Activated CD4-positive, alpha-beta T cell treated with anti-CD3 and anti-CD28 coated beads for 24 hours (primary cell): ENCODE measurements around the gene PTPN3.

Source experiments
- DNase-seq, 2 donors: peaks; one replicate each; pipeline ENCODE4 v3.0.0-alpha.2; 2020; ENCODE audit warnings: low read depth in 2 of 2

PTPN3 gene

DNA sequence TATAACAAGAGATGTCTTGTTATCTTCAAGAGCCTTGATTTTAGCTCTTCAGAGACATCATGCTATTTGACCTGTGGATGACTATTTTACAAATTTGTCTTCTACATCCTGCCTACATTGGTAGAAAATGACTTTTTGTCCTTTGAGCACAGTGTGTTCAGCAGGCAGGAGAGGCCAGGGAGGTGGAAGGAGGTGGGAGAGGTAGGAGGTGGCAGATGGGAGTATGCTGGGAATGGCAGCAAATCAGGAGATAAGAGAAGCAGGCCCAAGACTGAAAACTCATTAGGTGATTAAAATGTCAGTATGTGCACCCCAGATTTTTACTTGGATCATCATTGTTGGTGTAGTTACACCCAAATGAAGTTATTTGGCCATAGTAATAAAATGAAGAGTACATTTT is 44.1 kb downstream of the PTPN3 start:
- DNase-seq: no peak

DNA sequence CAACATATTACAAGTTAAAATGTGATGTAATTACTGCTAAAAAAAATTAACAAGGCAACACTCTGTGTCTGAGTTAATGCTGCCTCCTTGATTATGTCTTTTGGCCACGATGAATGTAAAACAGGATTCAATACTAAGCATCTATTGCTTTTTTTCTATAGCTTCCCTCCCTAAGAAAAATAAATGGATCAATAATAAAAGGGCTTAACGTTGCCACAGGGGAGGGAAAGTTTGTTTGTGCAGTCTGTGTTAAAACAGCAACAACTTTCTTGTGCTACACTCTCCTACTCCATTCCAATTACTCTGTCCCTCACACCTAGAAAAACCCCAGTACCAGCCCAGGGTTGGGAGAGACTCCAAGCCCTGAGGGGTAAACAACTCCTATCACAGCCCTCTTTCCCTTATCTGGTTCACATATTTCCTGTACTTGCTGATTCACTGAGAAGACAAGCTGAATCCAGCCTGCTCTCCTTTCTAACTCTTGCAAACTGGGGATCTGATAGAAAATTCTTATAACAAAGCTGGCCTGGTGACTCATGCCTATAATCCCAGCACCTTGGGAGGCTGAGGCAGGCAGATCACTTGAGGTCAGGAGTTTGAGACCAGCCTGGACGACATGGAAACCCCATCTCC is 44.8 kb downstream of the PTPN3 start:
- no peak for DNase-seq

DNA sequence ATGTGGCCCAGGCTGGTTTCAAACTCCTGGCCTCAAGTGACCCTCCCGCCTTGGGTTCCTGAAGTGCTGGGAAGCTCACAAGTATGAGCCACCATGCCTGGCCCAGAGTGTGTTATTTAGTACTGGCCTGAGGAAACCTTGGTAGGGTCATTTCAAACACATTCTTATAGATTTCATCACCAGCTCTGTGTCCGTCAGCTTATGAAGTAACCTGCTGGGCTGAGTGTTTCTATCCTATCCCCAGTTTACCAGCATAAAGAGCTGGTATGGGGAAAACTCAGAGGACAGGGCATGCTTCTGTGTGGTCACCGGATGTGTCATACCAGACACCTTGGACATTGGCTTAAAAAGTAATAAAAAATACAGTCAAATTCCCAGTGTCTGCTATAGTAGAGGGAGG is 45.3 kb downstream of the PTPN3 start:
- DNase-seq: no peak

DNA sequence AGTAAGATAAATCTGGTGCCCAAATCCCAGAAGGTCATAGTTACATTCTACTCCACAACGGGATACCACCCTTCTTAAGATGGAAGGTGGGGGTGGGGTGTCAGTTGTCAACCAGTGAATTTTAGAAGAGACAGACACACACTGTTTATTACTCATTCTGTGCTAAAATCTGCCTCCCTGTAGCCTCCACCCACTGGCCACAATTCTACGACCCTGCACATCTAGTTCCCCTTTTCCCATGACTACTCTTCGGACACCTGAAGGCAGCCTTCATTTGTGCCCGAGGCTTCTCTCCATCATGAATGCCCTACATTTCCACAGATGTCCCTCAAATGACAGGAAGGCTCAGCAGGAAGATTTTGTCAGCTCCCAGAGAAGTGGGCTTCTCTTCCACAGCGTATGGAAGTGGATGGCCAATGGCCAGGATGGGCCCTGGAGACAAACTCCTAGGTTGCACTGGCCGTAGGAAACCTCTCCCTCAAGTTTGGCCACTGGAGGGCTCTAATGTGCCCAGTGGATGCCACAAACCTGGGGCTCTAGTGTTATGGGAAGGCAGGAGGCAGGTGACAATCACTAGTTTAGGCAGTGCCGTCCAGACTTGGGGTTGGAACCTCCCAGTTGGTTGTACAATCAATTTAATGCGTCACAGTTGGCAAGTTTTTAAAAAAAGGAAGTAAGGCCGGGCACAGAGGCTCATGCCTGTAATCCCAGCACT is 46.6 kb downstream of the PTPN3 start:
- DNase-seq: no peak

DNA sequence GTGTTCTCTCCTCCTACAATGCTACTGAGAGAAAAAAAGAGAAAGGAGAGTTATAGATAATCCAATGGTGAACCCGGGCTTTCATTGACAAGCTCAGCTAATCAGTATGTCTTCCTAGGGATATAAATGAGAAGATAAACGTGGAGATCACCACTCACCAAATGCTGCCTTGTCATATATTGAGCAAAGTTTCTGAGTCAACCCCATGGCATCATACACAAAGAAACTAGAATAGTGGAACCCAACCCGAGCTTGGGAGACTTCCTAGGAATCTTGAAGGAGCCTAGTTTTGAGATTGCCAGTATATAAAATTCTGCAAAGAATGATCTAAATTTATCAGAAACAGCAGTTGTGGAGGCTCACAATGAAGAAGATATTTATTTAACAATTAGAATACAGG is 47.8 kb downstream of the PTPN3 start:
- no peak for DNase-seq

DNA sequence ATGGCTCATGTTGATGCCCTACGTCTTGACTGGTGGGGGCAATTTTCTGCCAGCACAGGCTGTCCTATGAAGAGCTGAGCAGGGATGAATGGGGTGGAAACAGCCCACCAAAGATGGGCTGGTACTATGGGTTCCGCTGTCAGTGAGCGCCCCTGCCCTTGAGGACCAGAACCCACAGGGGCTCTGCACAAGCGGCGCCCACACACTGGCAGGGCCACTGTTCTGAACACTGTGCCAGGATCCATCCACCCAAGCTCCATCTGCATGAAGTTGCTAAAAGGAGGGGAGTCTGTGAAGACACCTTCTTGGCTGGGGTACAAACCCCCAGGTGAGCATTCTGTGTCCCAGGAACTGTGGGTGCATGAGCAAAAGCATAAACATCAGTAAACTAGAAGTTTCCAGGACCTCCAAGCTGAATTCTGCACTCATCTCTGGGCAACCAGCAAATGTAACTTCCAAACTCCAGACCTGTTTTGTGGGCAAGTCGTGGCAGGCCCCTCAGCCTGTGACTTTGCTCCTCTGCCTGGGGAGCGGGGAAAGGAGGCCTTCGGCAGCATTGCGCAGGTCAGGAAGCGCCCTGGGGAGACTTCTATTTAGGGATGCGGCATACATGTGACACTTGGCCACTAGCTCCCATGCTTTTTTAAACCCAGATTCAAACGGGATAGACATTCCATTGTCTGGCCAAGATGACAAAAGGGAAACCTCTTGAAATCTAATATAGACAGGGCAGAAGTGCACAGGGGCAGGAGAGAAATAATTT is 48.9 kb downstream of the PTPN3 start:
- no peak for DNase-seq

DNA sequence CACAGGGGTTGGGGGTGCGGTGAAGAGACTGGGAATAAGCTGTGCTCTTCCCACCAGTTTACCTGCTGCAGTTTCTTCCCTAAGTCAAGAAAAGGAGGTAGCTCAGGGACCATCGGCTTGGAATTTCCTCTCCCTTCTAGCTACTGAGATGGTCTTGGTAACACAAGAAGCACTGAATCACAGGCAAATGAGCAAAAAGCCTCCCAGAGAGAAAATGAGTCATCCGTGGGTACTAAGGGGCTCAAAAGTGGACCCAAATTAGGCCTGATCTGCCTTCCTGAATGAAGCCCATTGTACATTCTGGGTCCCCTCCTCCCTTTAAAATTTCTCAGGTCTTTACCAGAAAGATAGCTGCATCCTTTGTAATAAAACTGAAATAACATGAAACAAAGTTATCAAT is 49.9 kb downstream of the PTPN3 start:
- DNase-seq: no peak

DNA sequence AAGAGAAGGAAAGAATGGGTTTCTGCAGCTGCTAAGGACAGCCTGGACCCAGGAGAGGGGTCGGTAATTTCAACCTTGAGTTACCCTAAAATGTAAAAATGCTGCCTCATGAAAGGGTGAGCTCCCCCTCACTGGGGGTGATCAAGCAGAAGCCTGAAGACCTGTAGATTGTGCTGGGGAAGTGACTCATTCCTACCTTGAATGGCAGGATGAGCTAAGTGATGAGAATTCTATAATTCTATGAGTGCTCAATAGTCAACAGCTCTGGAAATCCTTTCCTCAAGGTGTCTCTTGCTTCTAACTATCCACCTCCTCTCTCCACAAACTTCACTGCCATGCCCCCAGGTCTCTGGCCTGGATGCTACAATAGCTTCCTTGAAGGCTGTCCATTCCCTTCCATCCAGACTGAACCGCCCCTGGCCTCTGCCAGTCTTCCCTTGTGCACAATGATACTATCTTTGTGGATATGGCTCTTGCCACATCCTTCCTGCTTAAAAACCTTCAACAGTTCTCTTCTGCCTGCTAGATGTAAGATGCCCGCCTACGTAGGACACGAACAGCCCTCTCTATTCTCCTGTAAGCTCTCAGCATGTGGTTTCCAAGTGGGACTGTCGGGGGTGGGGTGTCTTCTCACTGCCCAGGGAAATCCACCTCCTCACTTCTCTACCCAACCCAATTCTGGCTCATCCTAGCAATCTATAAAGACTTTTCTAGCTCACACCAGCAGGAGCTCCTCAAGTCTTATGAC is 50.6 kb downstream of the PTPN3 start:
- DNase-seq: no peak

DNA sequence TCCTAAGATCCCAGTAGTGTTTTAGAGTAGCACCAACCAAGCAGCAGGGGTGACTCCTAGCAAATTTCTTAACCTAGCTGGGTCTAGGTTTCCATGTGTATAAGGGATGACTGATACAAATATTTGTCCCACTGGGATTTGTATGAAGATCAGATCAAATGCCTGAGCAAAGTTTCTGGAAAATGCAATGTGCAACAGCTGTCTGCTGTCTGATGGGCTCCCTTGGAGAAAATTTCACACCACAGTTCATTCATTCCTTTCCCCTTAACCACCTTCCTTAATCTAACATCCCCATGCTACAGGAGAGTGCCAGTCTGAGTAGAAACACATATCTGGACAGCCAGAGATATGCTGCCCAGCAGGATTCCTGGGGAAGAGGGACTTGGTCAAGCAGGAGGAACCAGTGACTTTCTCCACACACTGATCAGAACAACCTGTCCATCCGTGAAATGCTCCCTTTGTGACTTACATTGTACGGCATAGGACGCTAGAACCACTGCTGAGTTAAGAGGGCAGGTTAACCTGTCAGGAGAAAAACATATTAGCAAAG is 53.3 kb downstream of the PTPN3 start:
- no peak for DNase-seq

DNA sequence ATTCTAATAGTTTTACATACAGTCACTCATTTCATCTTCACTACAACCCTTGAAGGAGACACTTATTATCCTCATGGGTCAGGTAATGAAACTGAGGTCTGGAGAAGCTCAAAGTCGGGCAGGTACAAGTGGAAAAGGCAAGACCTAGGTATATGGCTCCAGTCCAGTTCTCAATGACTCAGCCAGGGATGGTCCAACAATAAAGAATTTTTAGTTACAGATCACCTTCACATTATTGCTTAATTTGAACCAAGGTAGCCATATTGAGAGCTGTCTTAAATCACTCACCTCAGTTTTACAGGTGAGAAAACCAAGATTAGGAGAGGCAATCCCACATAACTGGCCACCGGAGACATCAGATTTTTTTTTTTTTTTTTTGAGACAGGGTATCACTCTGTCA is 55.4 kb downstream of the PTPN3 start:
- no peak for DNase-seq

DNA sequence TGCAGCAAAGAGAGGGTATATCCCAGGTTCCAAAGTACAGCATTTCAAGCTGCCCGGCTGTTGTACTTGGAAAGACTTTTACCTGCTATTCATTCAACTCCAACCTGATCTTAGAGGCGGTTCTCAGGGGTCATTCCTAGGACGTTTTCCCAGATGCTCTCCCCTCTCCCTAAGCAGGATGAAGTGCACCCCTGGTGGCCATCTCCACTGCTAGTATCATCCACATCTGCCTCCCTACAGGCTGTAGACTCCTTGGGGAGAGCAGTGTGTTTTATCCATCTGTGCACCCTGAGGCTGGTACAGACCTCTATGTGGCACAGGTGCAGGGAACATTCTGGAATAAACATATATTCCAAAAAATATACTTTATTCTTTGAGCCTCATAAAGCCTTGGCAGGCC is 56.8 kb downstream of the PTPN3 start:
- no peak for DNase-seq

DNA sequence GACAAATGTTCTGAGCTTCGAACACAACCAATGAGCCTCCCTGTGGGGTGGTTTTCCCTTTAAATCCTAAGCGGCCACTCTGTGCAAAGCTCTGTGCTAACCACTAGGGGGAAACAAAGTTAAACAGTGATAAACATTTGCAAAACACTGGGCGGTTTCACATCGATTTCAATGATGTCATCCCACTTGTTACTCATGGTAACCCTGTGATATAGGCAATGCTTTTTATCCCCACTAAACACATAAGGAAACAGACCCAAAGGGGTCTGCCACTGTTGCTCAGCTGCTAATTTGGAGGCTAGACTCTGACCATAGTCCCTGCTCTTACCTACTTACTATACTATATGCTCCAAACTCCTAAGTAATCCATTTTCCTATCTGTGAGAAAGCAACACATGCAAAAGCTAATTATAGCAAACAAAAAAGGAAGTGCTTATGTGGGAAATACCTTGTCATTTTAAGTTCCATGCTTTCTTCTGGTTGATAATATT is 57.3 kb downstream of the PTPN3 start:
- DNase-seq: peak; percentile 26 to 31

DNA sequence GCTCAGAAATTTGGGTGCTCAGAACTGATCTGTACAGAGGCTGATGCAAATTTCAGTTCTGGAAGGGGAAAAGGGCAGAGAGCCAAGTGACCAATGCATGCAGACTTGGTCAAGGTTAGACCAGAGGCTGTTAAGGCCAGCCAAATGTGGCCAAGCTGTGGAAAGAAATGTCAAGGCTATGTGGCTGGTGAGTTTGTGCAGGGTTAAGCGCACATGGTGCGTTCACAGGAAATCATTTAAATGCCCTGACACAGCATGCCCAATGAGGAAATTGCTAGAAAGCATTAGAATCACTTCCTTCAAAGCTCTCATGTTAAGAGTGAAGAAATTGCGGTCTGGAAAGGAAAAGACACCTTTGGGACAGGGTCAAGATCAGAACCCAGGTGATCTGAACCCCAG is 58.0 kb downstream of the PTPN3 start:
- no peak for DNase-seq

DNA sequence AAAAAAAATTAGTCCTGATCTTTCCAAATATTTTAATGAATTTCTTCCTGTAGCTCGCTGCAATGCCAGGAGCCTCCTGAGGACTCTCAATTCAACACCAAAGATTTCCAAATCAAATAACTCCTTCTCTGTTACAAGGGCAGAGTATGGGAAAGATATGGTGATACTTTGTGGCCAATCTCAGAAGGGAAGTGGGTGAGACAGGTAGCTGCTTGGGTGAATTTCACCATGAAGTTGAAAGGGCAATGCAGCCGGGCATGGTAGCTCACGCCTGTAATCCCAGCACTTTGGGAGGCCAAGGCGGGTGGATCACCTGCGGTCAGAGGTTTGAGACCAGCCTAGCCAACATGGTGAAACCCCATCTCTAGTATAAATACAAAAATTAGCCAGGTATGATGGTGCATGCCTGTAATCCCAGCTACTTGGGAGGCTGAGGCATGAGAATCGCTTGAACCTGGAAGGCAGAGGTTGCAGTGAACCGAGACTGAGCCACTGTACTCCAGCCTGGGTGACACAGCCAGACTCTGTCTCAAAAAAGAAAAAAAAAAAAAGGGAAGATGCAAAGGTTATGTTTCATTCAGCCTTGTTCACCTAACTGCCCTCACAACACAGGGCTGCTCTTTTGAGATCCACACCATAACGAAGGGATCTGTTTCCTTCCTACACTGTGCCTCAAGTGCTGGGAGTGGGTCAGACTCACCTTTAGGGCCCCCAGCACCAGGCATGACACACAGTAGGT is 58.6 kb downstream of the PTPN3 start:
- no peak for DNase-seq

DNA sequence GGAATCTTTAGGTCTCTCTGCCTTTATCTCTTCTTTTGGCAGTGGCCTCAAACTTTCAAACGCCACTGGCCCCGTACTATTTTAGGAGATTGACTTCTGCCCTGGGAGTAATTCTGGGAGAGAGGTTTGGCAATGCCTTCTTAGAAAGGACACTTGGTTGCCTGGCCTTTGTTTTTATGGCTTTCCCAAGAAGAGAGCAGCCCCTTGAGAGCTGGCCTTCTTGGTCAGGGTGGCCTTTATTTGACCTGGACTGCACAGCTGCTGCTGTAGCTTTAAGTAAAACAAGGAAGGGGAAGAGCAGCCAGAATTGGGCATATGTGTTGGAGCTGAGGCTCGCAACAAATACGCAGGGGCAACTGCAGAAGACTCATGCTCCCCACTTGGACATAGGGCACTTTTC is 60.8 kb downstream of the PTPN3 start:
- DNase-seq: no peak

DNA sequence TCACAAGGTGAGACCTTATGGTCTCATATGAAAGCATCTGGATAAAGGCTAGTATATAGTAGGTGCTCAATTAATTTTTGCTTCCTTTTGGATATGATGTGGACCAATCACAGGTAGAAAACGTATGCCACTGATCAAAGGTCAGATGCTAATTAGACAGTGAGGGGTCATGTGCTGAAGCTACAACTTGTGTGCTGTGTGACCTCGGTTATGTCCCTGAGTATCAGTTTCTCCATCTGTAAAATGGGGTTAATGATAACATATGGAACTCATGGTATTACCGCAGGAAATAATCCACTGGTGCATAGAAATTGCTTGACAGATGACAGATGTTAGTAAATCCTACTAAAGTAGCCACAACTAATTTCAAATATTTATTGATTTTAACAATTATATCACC is 62.0 kb downstream of the PTPN3 start:
- DNase-seq: no peak

DNA sequence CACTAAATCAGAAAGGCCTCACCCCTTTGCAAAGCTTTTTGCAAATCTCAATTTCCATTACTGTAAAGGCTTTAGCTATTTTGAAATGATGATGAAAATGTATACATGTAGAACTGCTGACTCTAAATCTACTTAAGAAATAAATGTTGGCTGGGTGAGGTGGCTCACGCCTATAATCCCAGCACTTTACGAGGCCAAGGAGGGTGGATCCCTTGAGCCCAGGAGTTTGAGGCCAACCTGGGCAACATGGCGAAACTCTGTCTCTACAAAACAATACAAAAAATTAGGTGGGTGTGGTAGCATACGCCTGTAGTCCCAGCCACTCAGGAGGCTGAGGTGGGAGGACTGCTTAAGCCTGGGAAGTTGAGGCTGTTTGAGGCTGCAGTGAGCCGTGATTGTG is 64.6 kb downstream of the PTPN3 start:
- no peak for DNase-seq

DNA sequence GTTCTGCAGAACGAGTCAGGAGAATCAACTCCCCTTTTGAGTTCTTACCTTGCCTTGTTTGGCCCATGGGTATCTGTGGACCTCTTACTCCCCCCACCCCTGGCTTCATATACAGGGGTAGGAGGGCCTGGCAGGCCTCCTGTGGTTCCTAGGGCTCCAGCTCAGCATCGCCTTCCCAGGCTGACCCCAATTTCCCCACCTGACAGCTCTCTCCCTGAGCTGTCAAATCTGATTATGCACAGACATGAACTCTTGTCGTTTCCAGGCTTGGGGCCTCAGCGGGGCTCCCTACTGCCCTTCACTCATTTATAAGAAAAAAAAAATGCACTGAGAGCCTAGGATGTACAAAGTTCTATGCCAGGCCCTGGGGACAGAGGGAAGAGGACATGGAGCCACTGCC is 67.9 kb downstream of the PTPN3 start:
- DNase-seq: no peak

DNA sequence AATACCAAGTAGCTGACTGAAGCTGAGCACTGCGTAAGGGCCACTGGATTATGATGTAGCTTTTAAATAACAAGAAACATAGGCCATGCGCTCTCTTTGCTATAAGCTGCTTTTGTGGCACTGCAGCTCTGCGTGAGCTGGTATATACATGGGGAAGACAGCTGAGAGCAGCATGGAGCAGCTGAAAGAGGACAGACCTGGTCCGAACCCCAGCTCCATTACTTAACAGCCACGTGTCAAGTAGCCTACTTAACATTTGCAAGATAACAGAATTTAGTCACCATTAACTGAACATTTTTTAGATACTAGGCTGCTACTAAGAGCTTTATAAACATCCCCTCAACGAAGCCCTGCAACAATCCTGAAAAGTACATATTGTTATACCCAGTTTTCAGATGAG is 69.3 kb downstream of the PTPN3 start:
- no peak for DNase-seq

DNA sequence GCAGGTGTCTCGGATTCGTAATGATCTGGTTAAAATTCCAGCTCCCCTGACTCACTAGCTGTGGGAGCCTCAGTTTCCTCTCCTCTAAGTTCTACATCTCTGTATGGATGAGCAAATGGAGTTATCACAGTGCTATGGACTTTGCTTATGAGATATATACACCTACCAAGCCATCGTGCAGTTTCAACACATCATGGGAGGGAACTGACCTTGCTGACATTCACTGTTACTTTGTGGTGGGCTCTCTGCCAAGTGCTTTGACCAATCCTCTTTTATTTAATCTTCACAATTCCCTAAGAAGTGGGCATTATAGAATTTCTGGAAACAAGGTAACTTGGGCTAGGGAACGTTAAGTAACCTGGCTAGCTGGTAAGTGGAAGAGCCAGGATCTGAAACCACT is 70.2 kb downstream of the PTPN3 start:
- DNase-seq: no peak
